ENCODE results near the gene TJP1. TPM values are rescaled to one million over a fixed set of nuclear protein-coding genes. Genes with fewer than 3 reads are reported as not detected.
"Not testable (repeated sequence)": the region's sequence is repeated elsewhere in the genome, so short reads cannot be mapped to it uniquely, and the experiment has no call there.

Gene TJP1
- total RNA-seq, 1 donor from 2014 or later, result 122 TPM

- DNase-seq, result no peak
These were observed 16.2 kb upstream of the TJP1 start for GRCh38 chr15:29838352-29839010.

- DNase-seq, result peak; percentile 58
These were observed 13.0 kb upstream of the TJP1 start for GRCh38 chr15:29835301-29835700.

- no peak for DNase-seq
These were observed 10.4 kb upstream of the TJP1 start for GRCh38 chr15:29832709-29833108.

- no peak for DNase-seq
These were observed 4.9 kb upstream of the TJP1 start for GRCh38 chr15:29826908-29827820.

- DNase-seq, result peak; percentile 30
These were observed 3.0 kb upstream of the TJP1 start for GRCh38 chr15:29825227-29825626.

GRCh38 chr15:29822684-29823459, 604 bp upstream of the TJP1 start:
- DNase-seq, result peak; percentile 89

GRCh38 chr15:29821416-29822099, 710 bp downstream of the TJP1 start:
- DNase-seq, result peak; percentile 91

GRCh38 chr15:29820394-29821154, 1.7 kb downstream of the TJP1 start:
- peak; percentile 43 for DNase-seq

GRCh38 chr15:29819979-29820378, 2.3 kb downstream of the TJP1 start:
- peak; percentile 52 for DNase-seq

- DNase-seq, result peak; percentile 73
These were observed 4.1 kb downstream of the TJP1 start for GRCh38 chr15:29818141-29818540.

- not testable (repeated sequence) for DNase-seq
These were observed 4.8 kb downstream of the TJP1 start for GRCh38 chr15:29817455-29817854.

- peak; percentile 73 for DNase-seq
These were observed 7.1 kb downstream of the TJP1 start for GRCh38 chr15:29815000-29815710.

- DNase-seq, result no peak
These were observed 9.3 kb downstream of the TJP1 start for GRCh38 chr15:29813009-29813408.

GRCh38 chr15:29812384-29812694, 9.9 kb downstream of the TJP1 start:
- DNase-seq, result peak; percentile 63

GRCh38 chr15:29811691-29812383, 10.4 kb downstream of the TJP1 start:
- no peak for DNase-seq

GRCh38 chr15:29805708-29806104, 16.6 kb downstream of the TJP1 start:
- DNase-seq, result no peak

GRCh38 chr15:29805043-29805707, 17.1 kb downstream of the TJP1 start:
- peak; percentile 75 for DNase-seq

GRCh38 chr15:29802411-29802810, 19.9 kb downstream of the TJP1 start:
- DNase-seq, result peak; percentile 30

- peak; percentile 95 for DNase-seq
These were observed 21.5 kb downstream of the TJP1 start for GRCh38 chr15:29800491-29801366.

Data from dermis blood vessel endothelial cell (primary cell).